HUDEP-2 (cell line): Measurements from ENCODE around the gene TAPBPL.
"Not testable (repeated sequence)": the region's sequence is repeated elsewhere in the genome, so short reads cannot be mapped to it uniquely, and the experiment has no call there.

ENCODE experiments used
- DNase-seq, 76 experiments: peaks; one replicate each; lab custom pipeline; 2025; ENCODE audit not compliant: unreplicated experiment in 76 of 76; lab: John Stamatoyannopoulos, UW

Gene TAPBPL

GRCh38 chr12:6477601-6478377 lies 25.9 kb downstream of the TAPBPL start:
- not testable (repeated sequence) for DNase-seq

- no peak for DNase-seq
Measured at GRCh38 chr12:6478416-6478815, 26.6 kb downstream of the TAPBPL start.

- DNase-seq: no peak
Measured at GRCh38 chr12:6488240-6488639, 36.4 kb downstream of the TAPBPL start.

GRCh38 chr12:6489449-6489848 lies 37.6 kb downstream of the TAPBPL start:
- no peak for DNase-seq

GRCh38 chr12:6490673-6491072 lies 38.8 kb downstream of the TAPBPL start:
- not testable (repeated sequence) for DNase-seq

- DNase-seq: peak; percentile 13 to 98 (median 94)
Measured at GRCh38 chr12:6492838-6493496, 41.1 kb downstream of the TAPBPL start, which contains the start of gene MRPL51. TSS of gene MRPL51 (minus strand) at chr12:6493262. CDS start at chr12:6493136, 126 bp downstream.

GRCh38 chr12:6493497-6494257 lies 41.8 kb downstream of the TAPBPL start, which contains the start of gene NCAPD2:
TSS of gene NCAPD2 (plus strand) at chr12:6494102. CDS start at chr12:6495099, 997 bp downstream.
- peak; percentile 21 to 98 (median 94) for DNase-seq

GRCh38 chr12:6494258-6494743 lies 42.5 kb downstream of the TAPBPL start:
- DNase-seq: peak in 6 of 76 experiments; percentile 3 to 63 (median 42)

- DNase-seq: no peak
Measured at GRCh38 chr12:6494968-6495367, 43.1 kb downstream of the TAPBPL start.

GRCh38 chr12:6497291-6497690 lies 45.4 kb downstream of the TAPBPL start:
- DNase-seq: not testable (repeated sequence)

GRCh38 chr12:6500466-6500865 lies 48.6 kb downstream of the TAPBPL start:
- no peak for DNase-seq

- no peak for DNase-seq
Measured at GRCh38 chr12:6507102-6507998, 55.5 kb downstream of the TAPBPL start.

- no peak for DNase-seq
Measured at GRCh38 chr12:6508087-6508486, 56.2 kb downstream of the TAPBPL start.
